ENCODE measurements around the gene RELB. TPM values are rescaled to one million over a fixed set of nuclear protein-coding genes. Genes with fewer than 3 reads are reported as not detected.

RELB gene
- total and polyA plus RNA-seq, 10 of the 15 experiments (the other 5 are each of a cell fraction or from before 2014, with no cell fraction given), result 0.66 to 43.8 (median 12.8) TPM

DNA sequence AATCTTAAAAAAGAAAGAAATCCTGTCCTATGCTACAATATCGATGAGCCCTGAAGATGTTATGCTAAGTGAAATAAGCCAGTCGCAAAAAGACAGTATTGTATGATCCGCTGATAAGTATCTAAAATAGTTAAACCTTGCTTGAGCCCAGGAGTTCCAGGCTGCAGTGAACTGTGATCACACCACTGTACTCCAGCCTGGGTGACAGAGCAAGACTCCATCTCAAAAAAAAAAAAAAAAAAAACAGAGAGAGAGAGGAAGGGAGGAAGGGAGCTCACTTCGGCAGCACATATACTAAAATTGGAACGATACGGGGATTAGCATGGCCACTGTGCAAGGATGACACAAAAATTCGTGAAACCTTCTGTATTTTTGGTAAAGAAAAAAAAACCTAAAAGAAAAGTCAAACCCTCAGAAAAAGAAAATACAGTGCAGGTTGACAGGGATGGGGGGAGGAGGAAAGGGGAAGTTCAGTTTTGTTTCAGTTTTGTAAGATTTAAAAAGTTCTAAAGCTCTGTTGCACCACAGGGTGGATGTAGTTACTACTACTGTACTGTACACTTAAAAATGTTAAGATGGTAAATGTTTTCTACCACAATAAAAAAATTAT lies 46.0 kb downstream of the RELB start (continued):
- no peak for TF ChIP-seq MYC (IDR thresholded peaks at IDR 0.05; ENCODE audit: insufficient read depth, insufficient read length, insufficient replicate concordance, low read length, severe bottlenecking)
- no peak for TF ChIP-seq CBX3 (IDR thresholded peaks at IDR 0.05; ENCODE audit: borderline replicate concordance, low read depth)
- no peak for TF ChIP-seq NR2C2 (IDR thresholded peaks at IDR 0.05; ENCODE audit: borderline replicate concordance, control insufficient read depth, insufficient read length, low read depth)
- peak; percentile 64 for TF ChIP-seq ATF7 (IDR thresholded peaks at IDR 0.05; ENCODE audit: low read depth)
- TF ChIP-seq, protein P1, sequence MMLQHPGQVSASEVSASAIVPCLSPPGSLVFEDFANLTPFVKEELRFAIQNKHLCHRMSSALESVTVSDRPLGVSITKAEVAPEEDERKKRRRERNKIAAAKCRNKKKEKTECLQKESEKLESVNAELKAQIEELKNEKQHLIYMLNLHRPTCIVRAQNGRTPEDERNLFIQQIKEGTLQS (IDR thresholded peaks at IDR 0.05; ENCODE audit: borderline replicate concordance, extremely low read depth, low read depth, low read length), result no peak
- no peak for TF ChIP-seq ETV6 (conservative IDR thresholded peaks at IDR 0.05 in 1 of 2, IDR thresholded peaks at IDR 0.05 in 1 of 2; ENCODE audit: borderline replicate concordance in 1 of 2, low read depth in 1 of 2)
- no peak for TF ChIP-seq EP300 (IDR thresholded peaks at IDR 0.05; ENCODE audit: borderline replicate concordance in 1 of 2, control insufficient read depth in 1 of 2, low read depth in 2 of 2, low read length in 2 of 2)
- TF ChIP-seq, protein P2, sequence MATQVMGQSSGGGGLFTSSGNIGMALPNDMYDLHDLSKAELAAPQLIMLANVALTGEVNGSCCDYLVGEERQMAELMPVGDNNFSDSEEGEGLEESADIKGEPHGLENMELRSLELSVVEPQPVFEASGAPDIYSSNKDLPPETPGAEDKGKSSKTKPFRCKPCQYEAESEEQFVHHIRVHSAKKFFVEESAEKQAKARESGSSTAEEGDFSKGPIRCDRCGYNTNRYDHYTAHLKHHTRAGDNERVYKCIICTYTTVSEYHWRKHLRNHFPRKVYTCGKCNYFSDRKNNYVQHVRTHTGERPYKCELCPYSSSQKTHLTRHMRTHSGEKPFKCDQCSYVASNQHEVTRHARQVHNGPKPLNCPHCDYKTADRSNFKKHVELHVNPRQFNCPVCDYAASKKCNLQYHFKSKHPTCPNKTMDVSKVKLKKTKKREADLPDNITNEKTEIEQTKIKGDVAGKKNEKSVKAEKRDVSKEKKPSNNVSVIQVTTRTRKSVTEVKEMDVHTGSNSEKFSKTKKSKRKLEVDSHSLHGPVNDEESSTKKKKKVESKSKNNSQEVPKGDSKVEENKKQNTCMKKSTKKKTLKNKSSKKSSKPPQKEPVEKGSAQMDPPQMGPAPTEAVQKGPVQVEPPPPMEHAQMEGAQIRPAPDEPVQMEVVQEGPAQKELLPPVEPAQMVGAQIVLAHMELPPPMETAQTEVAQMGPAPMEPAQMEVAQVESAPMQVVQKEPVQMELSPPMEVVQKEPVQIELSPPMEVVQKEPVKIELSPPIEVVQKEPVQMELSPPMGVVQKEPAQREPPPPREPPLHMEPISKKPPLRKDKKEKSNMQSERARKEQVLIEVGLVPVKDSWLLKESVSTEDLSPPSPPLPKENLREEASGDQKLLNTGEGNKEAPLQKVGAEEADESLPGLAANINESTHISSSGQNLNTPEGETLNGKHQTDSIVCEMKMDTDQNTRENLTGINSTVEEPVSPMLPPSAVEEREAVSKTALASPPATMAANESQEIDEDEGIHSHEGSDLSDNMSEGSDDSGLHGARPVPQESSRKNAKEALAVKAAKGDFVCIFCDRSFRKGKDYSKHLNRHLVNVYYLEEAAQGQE (IDR thresholded peaks at IDR 0.05; ENCODE audit: low read depth, low read length), result no peak
- TF ChIP-seq PAX5 (IDR thresholded peaks at IDR 0.05; ENCODE audit: borderline replicate concordance, low read depth, low read length), result no peak
- no peak for TF ChIP-seq NFXL1 (IDR thresholded peaks at IDR 0.05; ENCODE audit: borderline replicate concordance)
- no peak for TF ChIP-seq SMARCA5 (IDR thresholded peaks at IDR 0.05)
- TF ChIP-seq GABPA (IDR thresholded peaks at IDR 0.05; ENCODE audit: low read depth), result 0 out of 2 replicates have a peak, but pooled peaks have one; percentile 31
- TF ChIP-seq, protein P3, sequence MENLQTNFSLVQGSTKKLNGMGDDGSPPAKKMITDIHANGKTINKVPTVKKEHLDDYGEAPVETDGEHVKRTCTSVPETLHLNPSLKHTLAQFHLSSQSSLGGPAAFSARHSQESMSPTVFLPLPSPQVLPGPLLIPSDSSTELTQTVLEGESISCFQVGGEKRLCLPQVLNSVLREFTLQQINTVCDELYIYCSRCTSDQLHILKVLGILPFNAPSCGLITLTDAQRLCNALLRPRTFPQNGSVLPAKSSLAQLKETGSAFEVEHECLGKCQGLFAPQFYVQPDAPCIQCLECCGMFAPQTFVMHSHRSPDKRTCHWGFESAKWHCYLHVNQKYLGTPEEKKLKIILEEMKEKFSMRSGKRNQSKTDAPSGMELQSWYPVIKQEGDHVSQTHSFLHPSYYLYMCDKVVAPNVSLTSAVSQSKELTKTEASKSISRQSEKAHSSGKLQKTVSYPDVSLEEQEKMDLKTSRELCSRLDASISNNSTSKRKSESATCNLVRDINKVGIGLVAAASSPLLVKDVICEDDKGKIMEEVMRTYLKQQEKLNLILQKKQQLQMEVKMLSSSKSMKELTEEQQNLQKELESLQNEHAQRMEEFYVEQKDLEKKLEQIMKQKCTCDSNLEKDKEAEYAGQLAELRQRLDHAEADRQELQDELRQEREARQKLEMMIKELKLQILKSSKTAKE (IDR thresholded peaks at IDR 0.05; ENCODE audit: low read depth, poor library complexity, severe bottlenecking), result no peak
- no peak for TF ChIP-seq ZNF24 (IDR thresholded peaks at IDR 0.05)
- TF ChIP-seq STAT3 (IDR thresholded peaks at IDR 0.05; ENCODE audit: low read depth, low read length), result no peak
- TF ChIP-seq, protein P4, sequence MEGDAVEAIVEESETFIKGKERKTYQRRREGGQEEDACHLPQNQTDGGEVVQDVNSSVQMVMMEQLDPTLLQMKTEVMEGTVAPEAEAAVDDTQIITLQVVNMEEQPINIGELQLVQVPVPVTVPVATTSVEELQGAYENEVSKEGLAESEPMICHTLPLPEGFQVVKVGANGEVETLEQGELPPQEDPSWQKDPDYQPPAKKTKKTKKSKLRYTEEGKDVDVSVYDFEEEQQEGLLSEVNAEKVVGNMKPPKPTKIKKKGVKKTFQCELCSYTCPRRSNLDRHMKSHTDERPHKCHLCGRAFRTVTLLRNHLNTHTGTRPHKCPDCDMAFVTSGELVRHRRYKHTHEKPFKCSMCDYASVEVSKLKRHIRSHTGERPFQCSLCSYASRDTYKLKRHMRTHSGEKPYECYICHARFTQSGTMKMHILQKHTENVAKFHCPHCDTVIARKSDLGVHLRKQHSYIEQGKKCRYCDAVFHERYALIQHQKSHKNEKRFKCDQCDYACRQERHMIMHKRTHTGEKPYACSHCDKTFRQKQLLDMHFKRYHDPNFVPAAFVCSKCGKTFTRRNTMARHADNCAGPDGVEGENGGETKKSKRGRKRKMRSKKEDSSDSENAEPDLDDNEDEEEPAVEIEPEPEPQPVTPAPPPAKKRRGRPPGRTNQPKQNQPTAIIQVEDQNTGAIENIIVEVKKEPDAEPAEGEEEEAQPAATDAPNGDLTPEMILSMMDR (IDR thresholded peaks at IDR 0.05 in 2 of 3, conservative IDR thresholded peaks at IDR 0.05 in 1 of 3; ENCODE audit: control insufficient read depth in 2 of 3, extremely low read depth in 1 of 3, insufficient read depth in 1 of 3, low read depth in 3 of 3, low read length in 3 of 3), result peak in 1 of 3 experiments; percentile 44; a peak in 1 of 6 replicates
- TF ChIP-seq SMAD1 (IDR thresholded peaks at IDR 0.05; ENCODE audit: low read depth, partially characterized antibody), result no peak
- TF ChIP-seq KLF5 (IDR thresholded peaks at IDR 0.05; ENCODE audit: partially characterized antibody), result no peak
- TF ChIP-seq ZNF207 (IDR thresholded peaks at IDR 0.05; ENCODE audit: borderline replicate concordance), result 0 out of 2 replicates have a peak, but pooled peaks have one; percentile 46
- TF ChIP-seq CEBPB (IDR thresholded peaks at IDR 0.05; ENCODE audit: borderline replicate concordance in 1 of 2, low read depth in 2 of 2, low read length in 2 of 2), result no peak
- no peak for TF ChIP-seq NR2C1 (IDR thresholded peaks at IDR 0.05)
